HepG2 (cell line): ENCODE results near the gene VPS54. TPM values are rescaled to one million over a fixed set of nuclear protein-coding genes. Genes with fewer than 3 reads are reported as not detected.

Experiments
- BRCA1 ChIP-seq: sonication (generic); formaldehyde crosslinking; IDR thresholded peaks from 2 replicates; pipeline ENCODE4 v1.4.0; 2020; ENCODE audit warnings: missing genetic modification reagents
- GMEB2 ChIP-seq: IDR thresholded peaks from 2 replicates; pipeline ENCODE4 v1.6.1; 2016; ENCODE audit warnings: missing biosample characterization, missing genetic modification reagents, low read depth
- KLF12 ChIP-seq: sonication (generic); formaldehyde crosslinking; IDR thresholded peaks from 2 replicates; pipeline ENCODE4 v1.4.0; 2020; ENCODE audit warnings: missing genetic modification reagents, borderline replicate concordance
- MTERF4 ChIP-seq: sonication (generic); formaldehyde crosslinking; IDR thresholded peaks from 2 replicates; pipeline ENCODE4 v1.8.0; 2023; ENCODE audit warnings: mild to moderate bottlenecking, missing genetic modification reagents
- NKX3-1 ChIP-seq: sonication (generic); formaldehyde crosslinking; IDR thresholded peaks from 2 replicates; pipeline ENCODE4 v1.5.0; 2020; ENCODE audit warnings: missing genetic modification reagents
- SETDB1 ChIP-seq: sonication (generic); formaldehyde crosslinking; IDR thresholded peaks from 2 replicates; pipeline ENCODE4 v1.5.1; 2020; ENCODE audit warnings: missing genetic modification reagents, mild to moderate bottlenecking, borderline replicate concordance
- SIN3A ChIP-seq: IDR thresholded peaks from 2 replicates; pipeline ENCODE4 v1.6.1; 2011; ENCODE audit warnings: low read depth, mild to moderate bottlenecking, control low read depth, low read length, borderline replicate concordance
- THAP9 ChIP-seq: sonication (generic); formaldehyde crosslinking; IDR thresholded peaks from 2 replicates; pipeline ENCODE4; 2020; ENCODE audit warnings: missing genetic modification reagents, mild to moderate bottlenecking, borderline replicate concordance
- ZBTB10 ChIP-seq: sonication (generic); formaldehyde crosslinking; IDR thresholded peaks from 2 replicates; pipeline ENCODE4 v1.4.0; 2020; ENCODE audit warnings: missing genetic modification reagents, borderline replicate concordance
- ZNF124 ChIP-seq: sonication (generic); formaldehyde crosslinking; IDR thresholded peaks from 2 replicates; pipeline ENCODE4 v1.4.0; 2020; ENCODE audit warnings: missing genetic modification reagents
- ZNF225 ChIP-seq: sonication (generic); formaldehyde crosslinking; IDR thresholded peaks from 2 replicates; pipeline ENCODE4 v1.4.0; 2020; ENCODE audit warnings: mild to moderate bottlenecking, missing genetic modification reagents
- ZNF367 ChIP-seq: sonication (generic); formaldehyde crosslinking; IDR thresholded peaks from 2 replicates; pipeline ENCODE4 v1.4.0; 2020; ENCODE audit warnings: missing genetic modification reagents, borderline replicate concordance
- ZNF512B ChIP-seq: sonication (generic); formaldehyde crosslinking; IDR thresholded peaks from 2 replicates; pipeline ENCODE4 v1.5.1; 2020; ENCODE audit warnings: missing genetic modification reagents, mild to moderate bottlenecking, borderline replicate concordance
- ZNF782 ChIP-seq: sonication (generic); formaldehyde crosslinking; IDR thresholded peaks from 2 replicates; pipeline ENCODE4 v1.4.0; 2020; ENCODE audit warnings: missing genetic modification reagents, mild to moderate bottlenecking, borderline replicate concordance
- ZNF816 ChIP-seq: sonication (generic); formaldehyde crosslinking; IDR thresholded peaks from 2 replicates; pipeline ENCODE4 v1.8.0; 2022; ENCODE audit warnings: missing genetic modification reagents, mild to moderate bottlenecking, borderline replicate concordance
- ZSCAN31 ChIP-seq: sonication (generic); formaldehyde crosslinking; IDR thresholded peaks from 2 replicates; pipeline ENCODE4 v1.5.0; 2020; ENCODE audit warnings: low read depth, mild to moderate bottlenecking, missing genetic modification reagents
- polyA plus RNA-seq, 8 experiments: library from polyadenylated mRNA; depleted of rRNA in 3 of 8; stranded (reverse) in 7 of 8; unstranded in 1 of 8; fragments of >200 nt; fragmentation: Illumina TruSeq in 4 of 8; extraction: Trizol in 4 of 8; gene quantifications; 2 replicates each; pipeline versions ENCODE4 v1.2.1 to v1.2.3, GENCODE V29; 2011 to 2016; ENCODE audit warnings: low read depth in 4 of 8, missing spikeins in 1 of 8, mixed read lengths in 1 of 8; ENCODE audit not compliant: insufficient read depth in 1 of 8
- total RNA-seq, 5 experiments: library from RNA; depleted of rRNA; stranded (reverse); fragments of >200 nt; fragmentation: Illumina TruSeq; extraction: Trizol; gene quantifications; 2 replicates each; pipeline ENCODE4 v1.2.3, GENCODE V29; 2016; ENCODE audit warnings: low read depth in 1 of 5

VPS54 gene
- total and polyA plus RNA-seq, 2 of the 13 experiments (the other 11 are each of a cell fraction or from before 2014, with no cell fraction given) = 64.7 to 77.5 TPM

GRCh38 chr2:64017811-64018700 is 1.2 kb downstream of the VPS54 start (continued):
- TF ChIP-seq ZBTB10 (CRISPR knock-in tag) (peak; percentile 36; the same call in 1 of the 2 replicates), SETDB1 (CRISPR knock-in tag) (no peak), THAP9 (CRISPR knock-in tag) (no peak), BRCA1 (CRISPR knock-in tag) (peak; percentile 69; the same call in 1 of the 2 replicates), MTERF4 (no peak), ZNF124 (CRISPR knock-in tag) (0 out of 2 replicates have a peak, but pooled peaks have one; percentile 7), GMEB2 (no peak), ZNF367 (CRISPR knock-in tag) (no peak), NKX3-1 (CRISPR knock-in tag) (peak; percentile 63; the same call in 1 of the 2 replicates), ZNF512B (0 out of 2 replicates have a peak, but pooled peaks have one; percentile 27), KLF12 (peak; percentile 33; the same call in 1 of the 2 replicates), ZSCAN31 (no peak), ZNF782 (CRISPR knock-in tag) (no peak), ZNF225 (CRISPR knock-in tag) (no peak), SIN3A (peak; percentile 44; the same call in 1 of the 2 replicates), ZNF816 (CRISPR knock-in tag) (no peak)
